Measurements from ENCODE around the gene RNF26. TPM values are rescaled to one million over a fixed set of nuclear protein-coding genes. Genes with fewer than 3 reads are reported as not detected.

The RNF26 gene
- total RNA-seq, 1 donor from 2014 or later, result 30.2 TPM

DNA sequence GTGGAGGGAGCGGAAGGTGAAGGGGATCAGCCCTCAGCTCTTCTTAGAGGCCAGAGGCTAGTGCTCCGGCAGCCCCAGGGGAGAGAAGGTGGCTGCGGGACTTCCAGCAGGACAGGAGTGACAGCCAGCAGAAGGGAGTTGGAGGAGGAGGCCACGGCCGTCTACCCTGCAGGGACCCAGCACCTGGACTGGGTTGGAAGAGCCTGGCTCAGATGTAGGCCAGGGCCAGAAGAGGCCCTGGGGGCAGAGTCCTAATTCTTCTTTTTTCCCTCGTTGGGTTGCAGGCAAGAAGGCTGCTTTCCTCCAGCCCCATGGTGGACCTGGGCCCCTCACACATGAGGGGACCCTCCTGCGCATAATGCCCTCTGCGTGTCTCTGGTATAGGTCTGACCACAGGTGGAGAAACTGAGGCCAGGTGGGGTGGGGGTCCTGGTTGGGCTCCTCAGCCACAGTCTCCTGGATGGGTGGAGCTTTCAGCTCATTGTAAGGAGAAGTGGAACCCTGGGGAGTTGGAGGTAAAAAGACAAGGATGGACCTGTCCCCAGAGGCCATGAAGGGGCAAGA, 15.1 kb upstream of the RNF26 start:
- no peak for DNase-seq (ENCODE audit: extremely low spot score, unreplicated experiment)
- H3K36me3 Mint-ChIP-seq (ENCODE audit: unreplicated experiment), result peaks cover 2% of the 10 kb centered on the region
- no peaks in the 10 kb centered on the region for H3K27me3 Mint-ChIP-seq (ENCODE audit: unreplicated experiment)
- TF ChIP-seq, protein P1, sequence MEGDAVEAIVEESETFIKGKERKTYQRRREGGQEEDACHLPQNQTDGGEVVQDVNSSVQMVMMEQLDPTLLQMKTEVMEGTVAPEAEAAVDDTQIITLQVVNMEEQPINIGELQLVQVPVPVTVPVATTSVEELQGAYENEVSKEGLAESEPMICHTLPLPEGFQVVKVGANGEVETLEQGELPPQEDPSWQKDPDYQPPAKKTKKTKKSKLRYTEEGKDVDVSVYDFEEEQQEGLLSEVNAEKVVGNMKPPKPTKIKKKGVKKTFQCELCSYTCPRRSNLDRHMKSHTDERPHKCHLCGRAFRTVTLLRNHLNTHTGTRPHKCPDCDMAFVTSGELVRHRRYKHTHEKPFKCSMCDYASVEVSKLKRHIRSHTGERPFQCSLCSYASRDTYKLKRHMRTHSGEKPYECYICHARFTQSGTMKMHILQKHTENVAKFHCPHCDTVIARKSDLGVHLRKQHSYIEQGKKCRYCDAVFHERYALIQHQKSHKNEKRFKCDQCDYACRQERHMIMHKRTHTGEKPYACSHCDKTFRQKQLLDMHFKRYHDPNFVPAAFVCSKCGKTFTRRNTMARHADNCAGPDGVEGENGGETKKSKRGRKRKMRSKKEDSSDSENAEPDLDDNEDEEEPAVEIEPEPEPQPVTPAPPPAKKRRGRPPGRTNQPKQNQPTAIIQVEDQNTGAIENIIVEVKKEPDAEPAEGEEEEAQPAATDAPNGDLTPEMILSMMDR (IDR thresholded peaks at IDR 0.05), result no peak
- peaks cover 50% of the 10 kb centered on the region for H3K4me1 Mint-ChIP-seq (ENCODE audit: unreplicated experiment)
- peak overlapping the region; percentile 92 for H3K27ac Mint-ChIP-seq (ENCODE audit: unreplicated experiment)
- H3K9me3 Mint-ChIP-seq (ENCODE audit: unreplicated experiment), result no peaks in the 10 kb centered on the region
- peak overlapping the region; percentile 52 for H3K4me3 Mint-ChIP-seq (ENCODE audit: unreplicated experiment)

GRCh38 chr11:119319700-119320239, 14.6 kb upstream of the RNF26 start:
- Mint-ChIP-seq H3K4me3 (ENCODE audit: unreplicated experiment) (peak overlapping the region; percentile 52), H3K4me1 (ENCODE audit: unreplicated experiment) (peaks cover 50% of the 10 kb centered on the region)

DNA sequence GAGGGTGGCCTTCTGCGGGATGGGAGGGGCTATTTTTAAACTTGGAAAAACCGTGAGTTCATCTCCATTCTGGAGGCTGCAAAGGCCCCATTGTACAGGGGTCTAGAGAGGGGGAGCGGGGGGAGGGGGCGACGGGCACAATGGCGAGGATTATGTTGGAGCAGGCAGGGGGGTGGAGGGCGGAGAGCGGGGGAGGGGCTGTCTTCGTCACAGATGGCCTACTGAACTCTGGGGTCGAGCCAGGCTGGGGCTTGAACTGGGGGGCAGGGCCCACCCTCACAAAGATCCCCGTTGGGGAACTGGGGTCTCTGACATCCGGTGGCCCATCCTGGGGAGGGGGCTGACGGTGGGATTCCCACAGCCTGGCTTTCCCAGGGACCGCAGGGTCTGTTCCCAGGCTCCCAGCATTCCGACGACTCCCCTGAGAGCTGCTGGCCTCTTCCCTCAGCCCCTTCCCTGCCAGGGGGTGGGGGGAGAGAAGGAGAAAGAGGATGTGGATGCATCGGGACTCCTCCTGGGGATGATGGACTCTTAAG, 14.0 kb upstream of the RNF26 start:
- Mint-ChIP-seq H3K4me3 (ENCODE audit: unreplicated experiment) (peak overlapping the region; percentile 52), H3K36me3 (ENCODE audit: unreplicated experiment) (no peaks in the 10 kb centered on the region), H3K4me1 (ENCODE audit: unreplicated experiment) (peaks cover 46% of the 10 kb centered on the region), H3K27me3 (ENCODE audit: unreplicated experiment) (no peaks in the 10 kb centered on the region), H3K27ac (ENCODE audit: unreplicated experiment) (peak overlapping the region; percentile 92), H3K9me3 (ENCODE audit: unreplicated experiment) (no peaks in the 10 kb centered on the region)
- no peak for DNase-seq (ENCODE audit: extremely low spot score, unreplicated experiment)
- TF ChIP-seq, protein P1 (IDR thresholded peaks at IDR 0.05), result no peak

More at GRCh38 chr11:119319700-119320239, 14.6 kb upstream of the RNF26 start:
- no peak for DNase-seq (ENCODE audit: extremely low spot score, unreplicated experiment)
- Mint-ChIP-seq H3K36me3 (ENCODE audit: unreplicated experiment) (no peaks in the 10 kb centered on the region), H3K27me3 (ENCODE audit: unreplicated experiment) (no peaks in the 10 kb centered on the region), H3K27ac (ENCODE audit: unreplicated experiment) (peak overlapping the region; percentile 92), H3K9me3 (ENCODE audit: unreplicated experiment) (no peaks in the 10 kb centered on the region)
- TF ChIP-seq, protein P1 (IDR thresholded peaks at IDR 0.05), result no peak

DNA sequence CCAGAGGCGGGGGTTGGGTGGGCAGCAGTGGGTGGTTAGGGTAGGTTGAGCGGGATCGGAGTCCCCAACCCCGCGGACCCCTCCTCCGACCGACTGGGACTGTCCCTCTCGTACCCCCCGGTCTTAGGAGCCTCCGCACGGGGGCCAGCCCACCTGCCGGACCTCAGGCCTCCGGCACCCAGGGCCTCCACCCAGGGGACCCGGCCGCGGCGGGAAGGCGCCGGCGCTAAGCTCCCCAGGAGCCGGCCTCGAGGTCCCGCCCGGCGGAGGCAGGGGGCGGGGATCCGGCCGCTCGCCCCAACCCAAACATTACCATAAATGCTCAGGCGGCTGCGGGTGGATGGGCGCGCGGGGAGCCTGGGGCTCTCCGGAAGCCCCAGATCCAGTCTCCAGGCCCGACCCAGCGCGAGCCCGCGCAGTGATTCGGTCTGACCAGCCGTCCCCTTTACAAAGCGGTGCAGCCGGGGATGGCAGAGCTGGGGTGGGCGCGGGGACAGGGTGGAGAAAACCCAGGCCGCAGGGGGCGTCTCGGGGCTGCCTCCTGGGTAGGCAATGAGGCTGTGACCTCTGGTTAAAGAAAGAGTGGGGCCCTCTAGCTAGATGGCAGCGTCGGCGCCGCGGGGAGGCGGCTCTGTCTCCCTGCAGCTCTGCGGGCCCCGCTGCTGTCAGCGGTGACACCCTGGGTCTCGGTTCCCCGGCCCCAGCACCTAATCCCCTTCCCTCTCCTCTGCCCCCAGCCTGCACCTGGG, 13.4 kb upstream of the RNF26 start:
- H3K9me3 Mint-ChIP-seq (ENCODE audit: unreplicated experiment), result no peaks in the 10 kb centered on the region
- TF ChIP-seq, protein P1 (IDR thresholded peaks at IDR 0.05), result no peak
- DNase-seq (ENCODE audit: extremely low spot score, unreplicated experiment), result no peak
- peaks cover 40% of the 10 kb centered on the region for H3K4me1 Mint-ChIP-seq (ENCODE audit: unreplicated experiment)
- H3K27me3 Mint-ChIP-seq (ENCODE audit: unreplicated experiment), result no peaks in the 10 kb centered on the region
- peak overlapping the region; percentile 48 for H3K4me3 Mint-ChIP-seq (ENCODE audit: unreplicated experiment)
- no peaks in the 10 kb centered on the region for H3K36me3 Mint-ChIP-seq (ENCODE audit: unreplicated experiment)
- peak overlapping the region; percentile 73 for H3K27ac Mint-ChIP-seq (ENCODE audit: unreplicated experiment)

GRCh38 chr11:119322360-119322739, 12.0 kb upstream of the RNF26 start:
- Mint-ChIP-seq H3K4me3 (ENCODE audit: unreplicated experiment) (no peak overlapping the region), H3K9me3 (ENCODE audit: unreplicated experiment) (no peaks in the 10 kb centered on the region), H3K27me3 (ENCODE audit: unreplicated experiment) (no peaks in the 10 kb centered on the region), H3K27ac (ENCODE audit: unreplicated experiment) (peak overlapping the region; percentile 2), H3K36me3 (ENCODE audit: unreplicated experiment) (no peaks in the 10 kb centered on the region), H3K4me1 (ENCODE audit: unreplicated experiment) (peaks cover 40% of the 10 kb centered on the region)
- TF ChIP-seq, protein P1 (IDR thresholded peaks at IDR 0.05), result no peak
- DNase-seq (ENCODE audit: extremely low spot score, unreplicated experiment), result no peak

Data from osteocyte (in vitro differentiated cells).